Osteocyte (in vitro differentiated cells): ENCODE data around the gene MKX. TPM values are rescaled to one million over a fixed set of nuclear protein-coding genes. Genes with fewer than 3 reads are reported as not detected.

Experiments used
- DNase-seq: peaks from one replicate; pipeline ENCODE4 v3.0.0; 2021; ENCODE audit warnings: mixed read lengths; ENCODE audit not compliant: unreplicated experiment; ENCODE audit errors: extremely low spot score
- H3K27ac Mint-ChIP-seq: one replicate; pipeline ENCODE4 v1.8.0; 2021; ENCODE audit warnings: mild to moderate bottlenecking, mixed read lengths; ENCODE audit not compliant: unreplicated experiment
- H3K27me3 Mint-ChIP-seq: one replicate; pipeline ENCODE4 v1.8.0; 2021; ENCODE audit warnings: mixed read lengths; ENCODE audit not compliant: unreplicated experiment
- H3K36me3 Mint-ChIP-seq: one replicate; pipeline ENCODE4 v1.8.0; 2021; ENCODE audit warnings: mixed read lengths; ENCODE audit not compliant: unreplicated experiment
- H3K4me1 Mint-ChIP-seq: one replicate; pipeline ENCODE4 v1.8.0; 2021; ENCODE audit warnings: mixed read lengths; ENCODE audit not compliant: unreplicated experiment
- H3K4me3 Mint-ChIP-seq: one replicate; pipeline ENCODE4 v1.8.0; 2021; ENCODE audit warnings: mild to moderate bottlenecking, moderate library complexity, mixed read lengths; ENCODE audit not compliant: unreplicated experiment
- H3K9me3 Mint-ChIP-seq: one replicate; pipeline ENCODE4 v1.8.0; 2021; ENCODE audit warnings: mixed read lengths; ENCODE audit not compliant: unreplicated experiment
- CTCF ChIP-seq: fragments of 200-600 bp; sonication (generic); IDR thresholded peaks from 2 replicates; pipeline ENCODE4 v1.5.0; 2021; ENCODE audit warnings: antibody characterized with exemption, mild to moderate bottlenecking, moderate library complexity
- total RNA-seq: library from RNA; stranded (reverse); gene quantifications from 2 replicates; pipeline ENCODE4 v1.2.1, GENCODE V29; 2021

MKX gene
- total RNA-seq, 1 donor from 2014 or later: 21.5 TPM

DNA sequence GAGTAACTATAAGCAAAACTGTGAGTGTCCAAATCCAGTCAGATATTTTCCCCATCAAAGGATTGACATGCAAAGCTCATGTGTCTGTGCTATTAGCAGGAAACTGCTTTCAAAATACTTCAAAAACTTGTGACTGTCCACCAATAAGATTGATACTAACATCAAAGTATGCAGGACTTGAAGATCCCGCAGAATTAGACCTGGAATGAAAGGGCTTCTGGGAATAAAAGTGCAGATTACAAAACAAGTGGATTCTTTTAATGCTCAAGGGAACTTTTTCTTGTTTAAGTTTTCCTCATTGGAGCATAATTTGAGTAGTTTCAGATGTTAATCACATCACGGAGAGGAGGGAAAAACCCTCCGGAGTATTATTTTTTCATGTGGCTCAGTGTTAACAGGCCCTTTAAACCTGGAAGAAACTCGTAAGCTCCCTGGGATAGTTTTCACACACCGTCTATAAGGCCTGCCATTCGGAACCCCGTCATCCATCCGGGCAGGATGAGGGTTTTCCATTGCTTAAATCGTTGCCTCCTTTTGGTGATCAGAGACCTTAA, 33.9 kb upstream of the MKX start:
- Mint-ChIP-seq H3K9me3 (peaks cover 3% of the 10 kb centered on the region), H3K4me1 (peaks cover 3% of the 10 kb centered on the region), H3K4me3 (no peak overlapping the region), H3K36me3 (no peaks in the 10 kb centered on the region), H3K27me3 (peaks cover 13% of the 10 kb centered on the region), H3K27ac (no peak overlapping the region)
- TF ChIP-seq CTCF: no peak
- no peak for DNase-seq

- DNase-seq: no peak
- Mint-ChIP-seq H3K4me3 (no peak overlapping the region), H3K4me1 (peaks cover 4% of the 10 kb centered on the region), H3K27ac (no peak overlapping the region), H3K27me3 (peaks cover 24% of the 10 kb centered on the region), H3K9me3 (no peaks in the 10 kb centered on the region), H3K36me3 (no peaks in the 10 kb centered on the region)
- no peak for TF ChIP-seq CTCF
Observed at GRCh38 chr10:27774831-27775230, 29.2 kb upstream of the MKX start.

- Mint-ChIP-seq H3K27ac (no peak overlapping the region), H3K27me3 (peaks cover 31% of the 10 kb centered on the region), H3K36me3 (no peaks in the 10 kb centered on the region), H3K4me3 (no peak overlapping the region), H3K9me3 (no peaks in the 10 kb centered on the region), H3K4me1 (peaks cover 4% of the 10 kb centered on the region)
- no peak for DNase-seq
- TF ChIP-seq CTCF: no peak
Observed at GRCh38 chr10:27771231-27771630, 25.6 kb upstream of the MKX start.

GRCh38 chr10:27770181-27770580, 24.6 kb upstream of the MKX start:
- H3K4me3 Mint-ChIP-seq: no peak overlapping the region
- peaks cover 4% of the 10 kb centered on the region for H3K4me1 Mint-ChIP-seq
- DNase-seq: no peak
- H3K27me3 Mint-ChIP-seq: peaks cover 29% of the 10 kb centered on the region
- no peaks in the 10 kb centered on the region for H3K36me3 Mint-ChIP-seq
- H3K27ac Mint-ChIP-seq: no peak overlapping the region
- H3K9me3 Mint-ChIP-seq: no peaks in the 10 kb centered on the region
- TF ChIP-seq CTCF: no peak

- no peaks in the 10 kb centered on the region for H3K4me1 Mint-ChIP-seq
- H3K27ac Mint-ChIP-seq: no peak overlapping the region
- no peak for DNase-seq
- no peak for TF ChIP-seq CTCF
- peaks cover 21% of the 10 kb centered on the region for H3K27me3 Mint-ChIP-seq
- H3K4me3 Mint-ChIP-seq: no peak overlapping the region
- no peaks in the 10 kb centered on the region for H3K36me3 Mint-ChIP-seq
- H3K9me3 Mint-ChIP-seq: no peaks in the 10 kb centered on the region
Observed at GRCh38 chr10:27760867-27761266, 15.2 kb upstream of the MKX start.
